A549 (cell line): ENCODE results near the gene CLEC1A. TPM values are rescaled to one million over a fixed set of nuclear protein-coding genes. Genes with fewer than 3 reads are reported as not detected.
A peak's percentile ranks its signal among the peaks of the same experiment; 100 is the strongest.

ENCODE experiments used
- ATAC-seq, 2 experiments: fragments of 200-7000 bp in 1 of 2; fragments of >200 bp in 1 of 2; cut with Nextera tagmentation in 1 of 2; cut with Tn5 transposase in 1 of 2; 3 replicates each; pipeline versions ENCODE4 v1.8.0 to v1.9.1; 2018 to 2020; ENCODE audit warnings: mild to moderate bottlenecking in 1 of 2, moderate library complexity in 1 of 2
- CTCF ChIA-PET: fragments of 300-600 bp; sonication (Branson Sonifier 250); formaldehyde crosslinking; extraction: SDS; loops from one replicate; lab custom pipeline; 2021; ENCODE audit warnings: antibody characterized with exemption, inconsistent platforms; lab: Yijun Ruan, JAX
- POLR2A ChIA-PET: fragments of 350-600 bp; formaldehyde crosslinking; extraction: SDS; loops from one replicate; lab custom pipeline; 2021; ENCODE audit warnings: antibody characterized with exemption, inconsistent platforms; lab: Yijun Ruan, JAX
- DNase-seq, 2 experiments: peaks; one replicate each; pipeline versions ENCODE4 v3.0.0 to v3.0.0-alpha.2; 2011 to 2016; ENCODE audit warnings: low read depth in 1 of 2, low spot score in 1 of 2
- FAIRE-seq: peaks from 2 replicates; lab custom pipeline; 2011; peaks lifted over from hg19 to GRCh38; lab: Jason Lieb, UNC
- H3K27ac ChIP-seq, 2 experiments: fragments of >200 bp; sonication (Bioruptor Twin); formaldehyde crosslinking; 3 replicates each; pipeline ENCODE4 v1.5.1; 2016 to 2017
- H3K4me1 ChIP-seq: fragments of >200 bp; sonication (Bioruptor Twin); formaldehyde crosslinking; 3 replicates; pipeline ENCODE4 v1.6.1; 2016
- H3K4me2 ChIP-seq: fragments of >200 bp; sonication (Bioruptor Twin); formaldehyde crosslinking; 3 replicates; pipeline ENCODE4 v1.6.1; 2016
- H3K4me3 ChIP-seq: fragments of >200 bp; sonication (Bioruptor Twin); formaldehyde crosslinking; 3 replicates; pipeline ENCODE4 v1.5.1; 2016
- H3K9me3 ChIP-seq: fragments of >200 bp; sonication (Bioruptor Twin); formaldehyde crosslinking; 3 replicates; pipeline ENCODE4 v1.6.1; 2016
- ATOH8 ChIP-seq: fragments of 250-450 bp; sonication (Bioruptor Pico); IDR thresholded peaks from 2 replicates; pipeline ENCODE4 v1.5.0; 2020; ENCODE audit warnings: low read depth, mild to moderate bottlenecking, moderate library complexity
- BCL3 ChIP-seq: fragments of >200 bp; sonication (Bioruptor Twin); formaldehyde crosslinking; IDR thresholded peaks from 3 replicates; pipeline ENCODE4 v1.6.1; 2016
- BHLHE40 ChIP-seq: IDR thresholded peaks from 2 replicates; pipeline ENCODE4 v1.6.1; 2012; ENCODE audit warnings: low read depth, low read length, inconsistent platforms
- CBX2 ChIP-seq: fragments of 200-600 bp; sonication (generic); IDR thresholded peaks from 2 replicates; pipeline ENCODE4 v1.6.1; 2016; ENCODE audit warnings: low read depth, mild to moderate bottlenecking, borderline replicate concordance
- CEBPB ChIP-seq, 2 experiments: fragments of >200 bp in 1 of 2; sonication (Bioruptor Twin) in 1 of 2; formaldehyde crosslinking in 1 of 2; IDR thresholded peaks; 2 replicates each; pipeline ENCODE4 v1.6.1; 2012 to 2016
- CTCF ChIP-seq: fragments of >200 bp; sonication (Bioruptor Twin); formaldehyde crosslinking; IDR thresholded peaks from 3 replicates; pipeline ENCODE4 v1.5.1; 2016
- EHMT2 ChIP-seq: fragments of 200-600 bp; sonication (generic); IDR thresholded peaks from 2 replicates; pipeline ENCODE4 v1.6.1; 2016; ENCODE audit warnings: antibody characterized with exemption, low read depth, mild to moderate bottlenecking, moderate library complexity
- EP300 ChIP-seq, 2 experiments: fragments of >200 bp; sonication (Bioruptor Twin); formaldehyde crosslinking; IDR thresholded peaks; 2 replicates in 1 of 2; 3 replicates in 1 of 2; pipeline ENCODE4 v1.6.1; 2016 to 2017
- ESRRA ChIP-seq: fragments of 150-350 bp; IDR thresholded peaks from 2 replicates; pipeline ENCODE4 v1.6.1; 2014; ENCODE audit warnings: mild to moderate bottlenecking, low read length, borderline replicate concordance
- FOSB ChIP-seq: fragments of 250-450 bp; sonication (Bioruptor Pico); IDR thresholded peaks from 2 replicates; pipeline ENCODE4 v1.5.0; 2020; ENCODE audit warnings: mild to moderate bottlenecking, moderate library complexity
- HES2 ChIP-seq: fragments of >200 bp; sonication (Bioruptor Twin); formaldehyde crosslinking; IDR thresholded peaks from 2 replicates; pipeline ENCODE4 v1.6.1; 2016
- HEYL ChIP-seq: fragments of 250-450 bp; sonication (Bioruptor Pico); IDR thresholded peaks from 2 replicates; pipeline ENCODE4 v1.8.0; 2021; ENCODE audit warnings: mild to moderate bottlenecking, moderate library complexity
- HOXB5 ChIP-seq: fragments of 250-450 bp; sonication (Bioruptor Pico); IDR thresholded peaks from 2 replicates; pipeline ENCODE4 v1.5.0; 2020; ENCODE audit warnings: mild to moderate bottlenecking, moderate library complexity
- KDM1A ChIP-seq: fragments of 200-600 bp; sonication (generic); IDR thresholded peaks from 2 replicates; pipeline ENCODE4 v1.6.1; 2016; ENCODE audit warnings: low read depth, mild to moderate bottlenecking
- KDM5A ChIP-seq: fragments of 200-600 bp; sonication (generic); IDR thresholded peaks from 2 replicates; pipeline ENCODE4 v1.6.1; 2016; ENCODE audit warnings: antibody characterized with exemption, mild to moderate bottlenecking
- MAX ChIP-seq: IDR thresholded peaks from 2 replicates; pipeline ENCODE4 v1.6.1; 2012
- MAZ ChIP-seq: fragments of 150-350 bp; IDR thresholded peaks from 2 replicates; pipeline ENCODE4 v1.6.1; 2014; ENCODE audit warnings: antibody characterized with exemption, low read depth, low read length, borderline replicate concordance
- MYC ChIP-seq: IDR thresholded peaks from 2 replicates; pipeline ENCODE4 v1.6.1; 2012; ENCODE audit warnings: mild to moderate bottlenecking, inconsistent platforms, low read length, improper control_type of control experiment, borderline replicate concordance
- NPAS2 ChIP-seq: fragments of 250-450 bp; sonication (Bioruptor Pico); IDR thresholded peaks from 2 replicates; pipeline ENCODE4 v1.8.0; 2022; ENCODE audit warnings: mild to moderate bottlenecking, moderate library complexity, borderline replicate concordance
- PBX3 ChIP-seq: IDR thresholded peaks from 2 replicates; pipeline ENCODE4 v1.6.1; 2012
- PHF8 ChIP-seq: fragments of 200-600 bp; sonication (generic); IDR thresholded peaks from 2 replicates; pipeline ENCODE4 v1.6.1; 2016; ENCODE audit warnings: low read depth, mild to moderate bottlenecking, antibody characterized with exemption, moderate library complexity, borderline replicate concordance
- RAD21 ChIP-seq, 2 experiments: fragments of >200 bp in 1 of 2; sonication (Bioruptor Twin) in 1 of 2; formaldehyde crosslinking in 1 of 2; IDR thresholded peaks in 1 of 2; conservative IDR thresholded peaks in 1 of 2; 2 replicates in 1 of 2; 3 replicates in 1 of 2; pipeline ENCODE4 v1.6.1; 2012 to 2018; ENCODE audit warnings: inconsistent platforms in 1 of 2
- RARB ChIP-seq: fragments of 250-450 bp; sonication (Bioruptor Pico); IDR thresholded peaks from 2 replicates; pipeline ENCODE4 v1.8.0; 2021; ENCODE audit warnings: mild to moderate bottlenecking, moderate library complexity
- RCOR1 ChIP-seq: fragments of 150-350 bp; IDR thresholded peaks from 2 replicates; pipeline ENCODE4 v1.6.1; 2014; ENCODE audit warnings: antibody characterized with exemption, low read length, low read depth
- SMC3 ChIP-seq: fragments of >200 bp; sonication (Bioruptor Twin); formaldehyde crosslinking; IDR thresholded peaks from 3 replicates; pipeline ENCODE4 v1.6.1; 2018; ENCODE audit warnings: inconsistent platforms
- SREBF2 ChIP-seq: fragments of 450-650 bp; IDR thresholded peaks from 2 replicates; pipeline ENCODE4 v1.6.1; 2014; ENCODE audit warnings: mild to moderate bottlenecking, moderate library complexity
- TFCP2L1 ChIP-seq: fragments of 250-450 bp; sonication (Bioruptor Pico); IDR thresholded peaks from 2 replicates; pipeline ENCODE4 v1.5.0; 2021; ENCODE audit warnings: mild to moderate bottlenecking
- TP53 ChIP-seq: fragments of 250-450 bp; sonication (Bioruptor Pico); IDR thresholded peaks from 2 replicates; pipeline ENCODE4 v1.5.0; 2021; ENCODE audit warnings: mild to moderate bottlenecking, moderate library complexity
- ZFP36 ChIP-seq: fragments of 450-650 bp; IDR thresholded peaks from 2 replicates; pipeline ENCODE4 v1.6.1; 2014; ENCODE audit warnings: borderline replicate concordance; ENCODE audit not compliant: partially characterized antibody
- WGBS: methylation state at CpG from one replicate; pipeline ENCODE4 v1.1.6; 2017; ENCODE audit errors: missing lambda C conversion rate; 5-methylcytosine and 5-hydroxymethylcytosine counted together
- polyA plus RNA-seq, 4 experiments: library from polyadenylated mRNA; depleted of rRNA in 3 of 4; stranded (reverse); fragments of >200 nt; fragmentation: RNase III in 1 of 4; extraction: RNeasy Plus Mini Kit Qiagen cat#74134 plus additional on column Dnase treatment in 1 of 4; gene quantifications; 2 replicates in 3 of 4; 3 replicates in 1 of 4; pipeline ENCODE4 v1.2.3, GENCODE V29; 2011 to 2017

Gene CLEC1A
- polyA plus RNA-seq, 2 of the 4 experiments (the other 2 are of a cell fraction) = 0.06 TPM; not detected in 1

GRCh38 chr12:10042167-10042566 is 56.6 kb downstream of the CLEC1A start:
- ChIA-PET POLR2A (no interaction called here), CTCF (interaction anchor here (1.0 to 1.3 kb wide), 2 partner anchors 8 to 32 kb away, joined by 3 to 4 read pairs; no protein-coding TSS in a partner anchor)
- no peaks in the 10 kb centered on the region for H3K4me1 ChIP-seq
- FAIRE-seq = no peak
- no peak overlapping the region for H3K4me2 ChIP-seq
- no peak for DNase-seq
- H3K27ac ChIP-seq = no peak overlapping the region
- H3K9me3 ChIP-seq = no peaks in the 10 kb centered on the region
- no peak for ATAC-seq
- no peak overlapping the region for H3K4me3 ChIP-seq
- TF ChIP-seq ZFP36 (no peak), NPAS2 (CRISPR knock-in tag) (no peak), EP300 (IDR thresholded peaks at IDR 0.05) (no peak), MYC (no peak), RAD21 (conservative IDR thresholded peaks at IDR 0.05 in 1 of 2, IDR thresholded peaks at IDR 0.05 in 1 of 2) (no peak), FOSB (CRISPR knock-in tag) (no peak), ESRRA (no peak), RCOR1 (no peak), EHMT2 (no peak), HEYL (no peak), TFCP2L1 (CRISPR knock-in tag) (no peak), PHF8 (no peak), CTCF (no peak), KDM1A (no peak), CEBPB (IDR thresholded peaks at IDR 0.05) (no peak), KDM5A (no peak), HOXB5 (CRISPR knock-in tag) (no peak)
- TF ChIP-seq, all 56 proteins: peak for 0

- Histone ChIP-seq H3K4me2 (no peak overlapping the region), H3K9me3 (no peaks in the 10 kb centered on the region), H3K27ac (no peak overlapping the region), H3K4me3 (no peak overlapping the region), H3K4me1 (peaks cover 13% of the 10 kb centered on the region; the same call in 2 of the 3 replicates)
- DNase-seq = no peak
- FAIRE-seq = no peak
- 23% methylated on average over 1 of the region's 1 CpG for WGBS
- ChIA-PET CTCF (interaction anchor here (0.7 to 3.6 kb wide), 8 partner anchors 9 to 155 kb away, joined by 3 to 31 read pairs (median 3); no protein-coding TSS in a partner anchor), POLR2A (interaction anchor here (0.5 kb wide), 1 partner anchor 162 kb away, joined by 3 read pairs; no protein-coding TSS in a partner anchor)
- ATAC-seq = 0 out of 6 replicates have a peak, but pooled peaks of 1 of the 2 experiments have one; percentile 31
- TF ChIP-seq RAD21 (conservative IDR thresholded peaks at IDR 0.05 in 1 of 2, IDR thresholded peaks at IDR 0.05 in 1 of 2) (peak; percentile 78 to 80), SREBF2 (no peak), MAX (no peak), CBX2 (no peak), RCOR1 (no peak), CTCF (peak; percentile 62), BHLHE40 (no peak), TP53 (CRISPR knock-in tag) (no peak), ZFP36 (no peak), ATOH8 (no peak), SMC3 (peak; percentile 79), BCL3 (no peak), MAZ (no peak), KDM1A (no peak), PBX3 (no peak), HES2 (no peak), RARB (CRISPR knock-in tag) (no peak)
These were observed 64.8 kb downstream of the CLEC1A start for GRCh38 chr12:10033783-10034545.
